ENCODE data around the gene DNMT3B.

GRCh38 chr20:32796383-32796948, 34.3 kb downstream of the DNMT3B start:
- TF ChIP-seq, protein P1, sequence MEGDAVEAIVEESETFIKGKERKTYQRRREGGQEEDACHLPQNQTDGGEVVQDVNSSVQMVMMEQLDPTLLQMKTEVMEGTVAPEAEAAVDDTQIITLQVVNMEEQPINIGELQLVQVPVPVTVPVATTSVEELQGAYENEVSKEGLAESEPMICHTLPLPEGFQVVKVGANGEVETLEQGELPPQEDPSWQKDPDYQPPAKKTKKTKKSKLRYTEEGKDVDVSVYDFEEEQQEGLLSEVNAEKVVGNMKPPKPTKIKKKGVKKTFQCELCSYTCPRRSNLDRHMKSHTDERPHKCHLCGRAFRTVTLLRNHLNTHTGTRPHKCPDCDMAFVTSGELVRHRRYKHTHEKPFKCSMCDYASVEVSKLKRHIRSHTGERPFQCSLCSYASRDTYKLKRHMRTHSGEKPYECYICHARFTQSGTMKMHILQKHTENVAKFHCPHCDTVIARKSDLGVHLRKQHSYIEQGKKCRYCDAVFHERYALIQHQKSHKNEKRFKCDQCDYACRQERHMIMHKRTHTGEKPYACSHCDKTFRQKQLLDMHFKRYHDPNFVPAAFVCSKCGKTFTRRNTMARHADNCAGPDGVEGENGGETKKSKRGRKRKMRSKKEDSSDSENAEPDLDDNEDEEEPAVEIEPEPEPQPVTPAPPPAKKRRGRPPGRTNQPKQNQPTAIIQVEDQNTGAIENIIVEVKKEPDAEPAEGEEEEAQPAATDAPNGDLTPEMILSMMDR (conservative IDR thresholded peaks at IDR 0.05 in 1 of 2, IDR thresholded peaks at IDR 0.05 in 1 of 2; ENCODE audit: extremely low read depth in 1 of 2, insufficient read depth in 1 of 2, low read depth in 1 of 2, low read length in 2 of 2): no peak
- no peak for TF ChIP-seq EZH2 (IDR thresholded peaks at IDR 0.05; ENCODE audit: borderline replicate concordance, low read length)
